ENCODE data around the gene IVD. TPM values are rescaled to one million over a fixed set of nuclear protein-coding genes. Genes with fewer than 3 reads are reported as not detected.

IVD gene
- total RNA-seq, 1 donor from 2014 or later: 18.0 TPM

GRCh38 chr15:40381818-40382529 lies 23.6 kb upstream of the IVD start:
- peaks cover 14% of the 10 kb centered on the region for H3K4me1 ChIP-seq
- H3K27me3 ChIP-seq: no peaks in the 10 kb centered on the region
- peaks cover 6% of the 10 kb centered on the region for H3K36me3 ChIP-seq
- Mint-ChIP-seq H3K27ac (no peak overlapping the region), H3K4me1 (peaks cover 24% of the 10 kb centered on the region), H3K27me3 (ENCODE audit: insufficient read depth, low read depth) (peaks cover 4% of the 10 kb centered on the region), H3K9me3 (no peaks in the 10 kb centered on the region), H3K36me3 (peaks cover 14% of the 10 kb centered on the region), H3K4me3 (peak overlapping the region; percentile 99)
- peaks cover 14% of the 10 kb centered on the region for H4K20me1 ChIP-seq (ENCODE audit: low read depth)
- H2AFZ ChIP-seq (replicated peaks): peak overlapping the region; percentile 75
- H3K4me2 ChIP-seq: no peak overlapping the region
- DNase-seq (ENCODE audit: low spot score): no peak
- no peak overlapping the region for H3K9ac ChIP-seq
- H3K79me2 ChIP-seq (ENCODE audit: low read depth): peaks cover 32% of the 10 kb centered on the region
- H3F3A ChIP-seq (ENCODE audit: low read depth): no peaks in the 10 kb centered on the region
- no peak overlapping the region for H3K4me3 ChIP-seq
- no peak overlapping the region for H3K27ac ChIP-seq
- no peak for TF ChIP-seq EZH2phosphoT487 (IDR thresholded peaks at IDR 0.05)
- TF ChIP-seq, protein P1, sequence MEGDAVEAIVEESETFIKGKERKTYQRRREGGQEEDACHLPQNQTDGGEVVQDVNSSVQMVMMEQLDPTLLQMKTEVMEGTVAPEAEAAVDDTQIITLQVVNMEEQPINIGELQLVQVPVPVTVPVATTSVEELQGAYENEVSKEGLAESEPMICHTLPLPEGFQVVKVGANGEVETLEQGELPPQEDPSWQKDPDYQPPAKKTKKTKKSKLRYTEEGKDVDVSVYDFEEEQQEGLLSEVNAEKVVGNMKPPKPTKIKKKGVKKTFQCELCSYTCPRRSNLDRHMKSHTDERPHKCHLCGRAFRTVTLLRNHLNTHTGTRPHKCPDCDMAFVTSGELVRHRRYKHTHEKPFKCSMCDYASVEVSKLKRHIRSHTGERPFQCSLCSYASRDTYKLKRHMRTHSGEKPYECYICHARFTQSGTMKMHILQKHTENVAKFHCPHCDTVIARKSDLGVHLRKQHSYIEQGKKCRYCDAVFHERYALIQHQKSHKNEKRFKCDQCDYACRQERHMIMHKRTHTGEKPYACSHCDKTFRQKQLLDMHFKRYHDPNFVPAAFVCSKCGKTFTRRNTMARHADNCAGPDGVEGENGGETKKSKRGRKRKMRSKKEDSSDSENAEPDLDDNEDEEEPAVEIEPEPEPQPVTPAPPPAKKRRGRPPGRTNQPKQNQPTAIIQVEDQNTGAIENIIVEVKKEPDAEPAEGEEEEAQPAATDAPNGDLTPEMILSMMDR (IDR thresholded peaks at IDR 0.05): no peak
- no peak for TF ChIP-seq EZH2 (IDR thresholded peaks at IDR 0.05)
- no peaks in the 10 kb centered on the region for H3K9me3 ChIP-seq (ENCODE audit: low read depth)

DNA sequence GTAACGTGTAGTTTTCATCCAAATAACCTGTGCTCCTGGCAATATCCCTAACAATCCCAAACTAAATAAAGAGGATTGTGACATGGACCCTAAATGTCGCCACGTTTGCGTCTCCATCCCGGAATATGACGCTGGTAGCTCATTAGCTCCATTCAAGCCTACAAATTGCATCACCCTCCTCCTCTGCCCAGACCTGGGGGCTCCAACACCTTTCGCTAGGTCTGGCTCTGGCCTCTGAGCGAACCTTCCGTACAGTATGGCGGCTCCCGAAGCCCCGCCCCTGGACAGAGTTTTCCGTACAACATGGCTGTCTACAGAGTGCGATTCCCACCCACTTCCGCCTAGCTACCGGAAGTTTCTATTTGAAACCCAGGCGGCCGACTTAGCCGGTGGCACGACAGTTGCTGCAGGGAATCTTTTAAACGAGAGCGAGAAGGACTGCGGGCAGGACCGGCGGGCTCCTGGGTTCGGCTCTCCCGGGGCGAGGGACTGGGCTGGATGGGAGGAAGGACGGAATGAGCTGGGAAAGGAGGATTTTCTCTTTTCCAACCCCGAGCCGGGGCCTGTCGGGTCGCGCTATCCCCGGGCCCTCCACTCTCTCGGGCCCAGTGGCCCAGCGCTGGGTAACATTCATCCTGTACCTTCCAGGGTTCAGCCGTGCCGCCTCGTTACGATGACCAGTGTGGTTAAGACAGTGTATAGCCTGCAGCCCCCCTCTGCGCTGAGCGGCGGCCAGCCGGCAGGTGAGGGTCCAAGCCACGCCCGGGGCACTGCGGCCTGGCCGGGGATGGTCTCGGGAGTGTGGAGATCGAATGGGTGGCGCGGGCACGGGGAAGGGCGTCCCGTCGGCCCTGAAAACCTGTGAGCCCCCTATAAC lies 22.8 kb upstream of the IVD start, which contains the start of gene KNSTRN:
KNSTRN (plus strand) TSS at position 142 of the 877 bp plus-strand sequence; CDS start at position 257, 115 bp downstream.
- Mint-ChIP-seq H3K27me3 (ENCODE audit: insufficient read depth, low read depth) (peaks cover 4% of the 10 kb centered on the region), H3K27ac (peak within 1 kb of the TSS; percentile 77)
- H4K20me1 ChIP-seq (ENCODE audit: low read depth): peaks cover 14% of the 10 kb centered on the region

DNA sequence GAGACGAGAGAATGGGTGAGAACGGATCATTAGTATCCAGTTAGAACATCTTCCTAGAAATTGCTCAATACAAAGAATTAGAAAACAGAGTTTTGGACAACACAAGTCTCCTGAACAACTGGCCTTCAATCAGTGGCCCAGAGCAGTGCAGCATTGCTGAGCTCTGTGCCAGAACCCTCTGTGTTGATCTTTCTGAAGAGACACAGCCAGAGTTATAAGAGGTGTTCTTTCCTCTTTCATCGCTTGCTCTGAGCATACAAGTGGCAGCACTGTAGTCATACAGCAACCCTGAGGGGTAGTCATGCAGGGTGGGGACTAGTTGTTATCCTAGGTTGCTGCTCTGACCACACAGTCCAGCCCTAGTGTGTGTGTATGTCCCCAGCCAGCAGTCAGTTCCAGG lies 19.1 kb upstream of the IVD start:
- peaks cover 39% of the 10 kb centered on the region for H3K36me3 Mint-ChIP-seq
- no peaks in the 10 kb centered on the region for H3K27me3 ChIP-seq
- no peak for DNase-seq (ENCODE audit: low spot score)
- peaks cover 15% of the 10 kb centered on the region for H4K20me1 ChIP-seq (ENCODE audit: low read depth)
- H3K36me3 ChIP-seq: peaks cover 35% of the 10 kb centered on the region
- no peak overlapping the region for H3K27ac Mint-ChIP-seq
- peaks cover 14% of the 10 kb centered on the region for H3K4me1 ChIP-seq
- no peaks in the 10 kb centered on the region for H3K9me3 Mint-ChIP-seq
- H2AFZ ChIP-seq (replicated peaks): no peak overlapping the region
- H3K27me3 Mint-ChIP-seq (ENCODE audit: insufficient read depth, low read depth): peaks cover 4% of the 10 kb centered on the region
- H3K27ac ChIP-seq: no peak overlapping the region
- peaks cover 6% of the 10 kb centered on the region for H3F3A ChIP-seq (ENCODE audit: low read depth)
- H3K9me3 ChIP-seq (ENCODE audit: low read depth): no peaks in the 10 kb centered on the region
- TF ChIP-seq, protein P1 (IDR thresholded peaks at IDR 0.05): no peak
- no peak for TF ChIP-seq EZH2phosphoT487 (IDR thresholded peaks at IDR 0.05)
- TF ChIP-seq EZH2 (IDR thresholded peaks at IDR 0.05): no peak
- no peak overlapping the region for H3K4me3 ChIP-seq
- peaks cover 32% of the 10 kb centered on the region for H3K79me2 ChIP-seq (ENCODE audit: low read depth)
- no peak overlapping the region for H3K4me2 ChIP-seq
- H3K4me3 Mint-ChIP-seq: no peak overlapping the region
- H3K9ac ChIP-seq: no peak overlapping the region
- H3K4me1 Mint-ChIP-seq: peaks cover 24% of the 10 kb centered on the region

More for the DNA sequence above, 22.8 kb upstream of the IVD start, which contains the start of gene KNSTRN:
- Mint-ChIP-seq H3K4me1 (peaks cover 24% of the 10 kb centered on the region), H3K36me3 (peaks cover 21% of the 10 kb centered on the region), H3K4me3 (peak within 1 kb of the TSS; percentile 99), H3K9me3 (no peaks in the 10 kb centered on the region)
- Histone ChIP-seq H2AFZ (replicated peaks) (peak within 1 kb of the TSS; percentile 75), H3K4me3 (peak within 1 kb of the TSS; percentile 88), H3K9me3 (ENCODE audit: low read depth) (no peaks in the 10 kb centered on the region), H3K9ac (peak within 1 kb of the TSS; percentile 67), H3F3A (ENCODE audit: low read depth) (no peaks in the 10 kb centered on the region), H3K4me2 (peak within 1 kb of the TSS; percentile 86), H3K27me3 (no peaks in the 10 kb centered on the region), H3K27ac (no peak within 1 kb of the TSS), H3K4me1 (peaks cover 14% of the 10 kb centered on the region), H3K79me2 (ENCODE audit: low read depth) (peaks cover 32% of the 10 kb centered on the region), H3K36me3 (peaks cover 15% of the 10 kb centered on the region)
- peak; percentile 96 for DNase-seq (ENCODE audit: low spot score)
- peak; percentile 12 for TF ChIP-seq EZH2 (IDR thresholded peaks at IDR 0.05)
- TF ChIP-seq, protein P1 (IDR thresholded peaks at IDR 0.05): no peak
